ENCODE measurements around the gene FLOT1. TPM values are rescaled to one million over a fixed set of nuclear protein-coding genes. Genes with fewer than 3 reads are reported as not detected.

FLOT1 gene
- total and polyA plus RNA-seq, 9 of the 15 experiments (the other 6 are each of a cell fraction or from before 2014, with no cell fraction given) = 11.7 to 149 (median 118) TPM

DNA sequence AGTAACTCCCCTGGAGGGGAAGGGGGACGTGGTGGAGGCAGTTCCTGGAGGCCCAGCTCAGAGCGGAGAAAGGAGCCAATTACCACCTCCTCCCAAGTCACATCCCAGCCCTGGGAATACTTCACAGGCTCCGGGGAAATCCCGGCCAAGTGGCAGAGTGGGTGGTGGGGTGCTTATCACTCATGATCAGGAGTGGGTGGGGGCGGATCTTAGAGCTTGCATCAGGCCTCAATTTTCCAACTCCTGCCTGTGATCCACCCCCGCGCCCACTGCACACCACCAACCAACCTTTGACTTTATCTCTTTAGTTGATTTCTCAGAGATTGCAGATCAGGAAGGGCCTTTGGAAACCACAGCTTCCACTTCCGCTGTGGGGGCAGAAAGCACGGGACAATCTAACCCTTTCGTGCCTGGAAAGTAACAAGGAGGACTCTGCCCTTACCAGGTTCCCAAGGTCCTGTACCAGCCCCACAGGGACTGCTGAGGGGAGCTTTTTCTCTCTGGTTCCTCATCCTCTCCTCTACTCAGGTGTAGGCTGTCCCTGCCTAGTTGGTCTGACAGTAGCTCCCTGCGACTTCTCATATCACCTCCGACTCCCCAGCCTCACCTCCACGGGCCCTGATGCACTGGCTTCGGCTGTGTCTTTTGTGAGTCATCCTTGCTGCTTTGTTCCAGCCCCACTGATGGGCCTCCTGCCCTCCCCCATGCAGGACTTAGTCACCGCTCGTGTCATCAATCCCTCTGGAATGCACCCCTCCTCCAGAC, 26.8 kb upstream of the FLOT1 start (continued):
- TF ChIP-seq, protein P1, sequence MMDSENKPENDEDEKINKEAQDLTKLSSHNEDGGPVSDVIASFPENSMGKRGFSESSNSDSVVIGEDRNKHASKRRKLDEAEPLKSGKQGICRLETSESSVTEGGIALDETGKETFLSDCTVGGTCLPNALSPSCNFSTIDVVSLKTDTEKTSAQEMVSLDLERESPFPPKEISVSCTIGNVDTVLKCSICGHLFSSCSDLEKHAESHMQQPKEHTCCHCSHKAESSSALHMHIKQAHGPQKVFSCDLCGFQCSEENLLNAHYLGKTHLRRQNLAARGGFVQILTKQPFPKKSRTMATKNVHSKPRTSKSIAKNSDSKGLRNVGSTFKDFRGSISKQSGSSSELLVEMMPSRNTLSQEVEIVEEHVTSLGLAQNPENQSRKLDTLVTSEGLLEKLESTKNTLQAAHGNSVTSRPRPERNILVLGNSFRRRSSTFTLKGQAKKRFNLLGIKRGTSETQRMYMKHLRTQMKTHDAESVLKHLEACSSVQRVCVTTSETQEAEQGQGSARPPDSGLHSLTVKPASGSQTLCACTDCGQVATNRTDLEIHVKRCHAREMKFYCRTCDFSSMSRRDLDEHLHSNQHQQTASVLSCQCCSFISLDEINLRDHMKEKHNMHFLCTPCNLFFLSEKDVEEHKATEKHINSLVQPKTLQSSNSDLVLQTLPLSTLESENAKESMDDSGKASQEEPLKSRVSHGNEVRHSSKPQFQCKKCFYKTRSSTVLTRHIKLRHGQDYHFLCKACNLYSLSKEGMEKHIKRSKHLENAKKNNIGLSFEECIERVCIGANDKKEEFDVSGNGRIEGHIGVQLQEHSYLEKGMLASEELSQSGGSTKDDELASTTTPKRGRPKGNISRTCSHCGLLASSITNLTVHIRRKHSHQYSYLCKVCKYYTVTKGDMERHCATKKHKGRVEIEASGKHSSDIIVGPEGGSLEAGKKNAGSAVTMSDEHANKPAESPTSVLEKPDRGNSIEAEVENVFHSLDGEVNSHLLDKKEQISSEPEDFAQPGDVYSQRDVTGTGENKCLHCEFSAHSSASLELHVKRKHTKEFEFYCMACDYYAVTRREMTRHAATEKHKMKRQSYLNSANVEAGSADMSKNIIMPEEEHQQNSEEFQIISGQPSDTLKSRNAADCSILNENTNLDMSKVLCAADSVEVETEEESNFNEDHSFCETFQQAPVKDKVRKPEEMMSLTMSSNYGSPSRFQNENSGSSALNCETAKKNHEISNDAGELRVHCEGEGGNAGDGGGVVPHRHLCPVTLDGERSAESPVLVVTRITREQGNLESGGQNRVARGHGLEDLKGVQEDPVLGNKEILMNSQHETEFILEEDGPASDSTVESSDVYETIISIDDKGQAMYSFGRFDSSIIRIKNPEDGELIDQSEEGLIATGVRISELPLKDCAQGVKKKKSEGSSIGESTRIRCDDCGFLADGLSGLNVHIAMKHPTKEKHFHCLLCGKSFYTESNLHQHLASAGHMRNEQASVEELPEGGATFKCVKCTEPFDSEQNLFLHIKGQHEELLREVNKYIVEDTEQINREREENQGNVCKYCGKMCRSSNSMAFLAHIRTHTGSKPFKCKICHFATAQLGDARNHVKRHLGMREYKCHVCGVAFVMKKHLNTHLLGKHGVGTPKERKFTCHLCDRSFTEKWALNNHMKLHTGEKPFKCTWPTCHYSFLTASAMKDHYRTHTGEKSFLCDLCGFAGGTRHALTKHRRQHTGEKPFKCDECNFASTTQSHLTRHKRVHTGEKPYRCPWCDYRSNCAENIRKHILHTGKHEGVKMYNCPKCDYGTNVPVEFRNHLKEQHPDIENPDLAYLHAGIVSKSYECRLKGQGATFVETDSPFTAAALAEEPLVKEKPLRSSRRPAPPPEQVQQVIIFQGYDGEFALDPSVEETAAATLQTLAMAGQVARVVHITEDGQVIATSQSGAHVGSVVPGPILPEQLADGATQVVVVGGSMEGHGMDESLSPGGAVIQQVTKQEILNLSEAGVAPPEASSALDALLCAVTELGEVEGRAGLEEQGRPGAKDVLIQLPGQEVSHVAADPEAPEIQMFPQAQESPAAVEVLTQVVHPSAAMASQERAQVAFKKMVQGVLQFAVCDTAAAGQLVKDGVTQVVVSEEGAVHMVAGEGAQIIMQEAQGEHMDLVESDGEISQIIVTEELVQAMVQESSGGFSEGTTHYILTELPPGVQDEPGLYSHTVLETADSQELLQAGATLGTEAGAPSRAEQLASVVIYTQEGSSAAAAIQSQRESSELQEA (IDR thresholded peaks at IDR 0.05; ENCODE audit: low read depth) = no peak
- TF ChIP-seq ZFX (CRISPR knock-in tag; IDR thresholded peaks at IDR 0.05) (peak; percentile 48), ZNF384 (IDR thresholded peaks at IDR 0.05; ENCODE audit: low read depth, low read length) (no peak; the same call in 1 of the 2 replicates), CEBPG (CRISPR knock-in tag; IDR thresholded peaks at IDR 0.05) (no peak), CEBPG (tag; conservative IDR thresholded peaks at IDR 0.05 in 1 of 2, IDR thresholded peaks at IDR 0.05 in 1 of 2) (peak; percentile 66 to 91; a peak in 3 of 4 replicates), MCM7 (IDR thresholded peaks at IDR 0.05) (no peak), ZNF785 (CRISPR knock-in tag; IDR thresholded peaks at IDR 0.05) (no peak), ZNF77 (CRISPR knock-in tag; IDR thresholded peaks at IDR 0.05) (no peak), ZNF644 (tag; IDR thresholded peaks at IDR 0.05; ENCODE audit: low read depth) (peak; percentile 74; the same call in 1 of the 2 replicates), NEUROD1 (IDR thresholded peaks at IDR 0.05; ENCODE audit: borderline replicate concordance, low read depth, low read length, partially characterized antibody) (peak; percentile 55), TFAM (CRISPR knock-in tag; conservative IDR thresholded peaks at IDR 0.05) (no peak)
- TF ChIP-seq, protein P2, sequence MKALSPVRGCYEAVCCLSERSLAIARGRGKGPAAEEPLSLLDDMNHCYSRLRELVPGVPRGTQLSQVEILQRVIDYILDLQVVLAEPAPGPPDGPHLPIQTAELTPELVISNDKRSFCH (CRISPR knock-in tag; IDR thresholded peaks at IDR 0.05) = no peak
- TF ChIP-seq, protein P2 (tag; IDR thresholded peaks at IDR 0.05) = no peak; the same call in none of the 2 replicates
- TF ChIP-seq, protein P3, sequence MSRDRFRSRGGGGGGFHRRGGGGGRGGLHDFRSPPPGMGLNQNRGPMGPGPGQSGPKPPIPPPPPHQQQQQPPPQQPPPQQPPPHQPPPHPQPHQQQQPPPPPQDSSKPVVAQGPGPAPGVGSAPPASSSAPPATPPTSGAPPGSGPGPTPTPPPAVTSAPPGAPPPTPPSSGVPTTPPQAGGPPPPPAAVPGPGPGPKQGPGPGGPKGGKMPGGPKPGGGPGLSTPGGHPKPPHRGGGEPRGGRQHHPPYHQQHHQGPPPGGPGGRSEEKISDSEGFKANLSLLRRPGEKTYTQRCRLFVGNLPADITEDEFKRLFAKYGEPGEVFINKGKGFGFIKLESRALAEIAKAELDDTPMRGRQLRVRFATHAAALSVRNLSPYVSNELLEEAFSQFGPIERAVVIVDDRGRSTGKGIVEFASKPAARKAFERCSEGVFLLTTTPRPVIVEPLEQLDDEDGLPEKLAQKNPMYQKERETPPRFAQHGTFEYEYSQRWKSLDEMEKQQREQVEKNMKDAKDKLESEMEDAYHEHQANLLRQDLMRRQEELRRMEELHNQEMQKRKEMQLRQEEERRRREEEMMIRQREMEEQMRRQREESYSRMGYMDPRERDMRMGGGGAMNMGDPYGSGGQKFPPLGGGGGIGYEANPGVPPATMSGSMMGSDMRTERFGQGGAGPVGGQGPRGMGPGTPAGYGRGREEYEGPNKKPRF (IDR thresholded peaks at IDR 0.05; ENCODE audit: low read depth, low read length) = no peak
- TF ChIP-seq, protein P4, sequence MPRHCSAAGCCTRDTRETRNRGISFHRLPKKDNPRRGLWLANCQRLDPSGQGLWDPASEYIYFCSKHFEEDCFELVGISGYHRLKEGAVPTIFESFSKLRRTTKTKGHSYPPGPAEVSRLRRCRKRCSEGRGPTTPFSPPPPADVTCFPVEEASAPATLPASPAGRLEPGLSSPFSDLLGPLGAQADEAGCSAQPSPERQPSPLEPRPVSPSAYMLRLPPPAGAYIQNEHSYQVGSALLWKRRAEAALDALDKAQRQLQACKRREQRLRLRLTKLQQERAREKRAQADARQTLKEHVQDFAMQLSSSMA (CRISPR knock-in tag; IDR thresholded peaks at IDR 0.05) = no peak
